GM21447 (cell line): Measurements from ENCODE around the gene CDCA4.

Experiments
- ATAC-seq: cut with Tn5 transposase; IDR thresholded peaks from one replicate; pipeline ENCODE4 v1.9.1; 2021; ENCODE audit not compliant: unreplicated experiment

Gene CDCA4

DNA sequence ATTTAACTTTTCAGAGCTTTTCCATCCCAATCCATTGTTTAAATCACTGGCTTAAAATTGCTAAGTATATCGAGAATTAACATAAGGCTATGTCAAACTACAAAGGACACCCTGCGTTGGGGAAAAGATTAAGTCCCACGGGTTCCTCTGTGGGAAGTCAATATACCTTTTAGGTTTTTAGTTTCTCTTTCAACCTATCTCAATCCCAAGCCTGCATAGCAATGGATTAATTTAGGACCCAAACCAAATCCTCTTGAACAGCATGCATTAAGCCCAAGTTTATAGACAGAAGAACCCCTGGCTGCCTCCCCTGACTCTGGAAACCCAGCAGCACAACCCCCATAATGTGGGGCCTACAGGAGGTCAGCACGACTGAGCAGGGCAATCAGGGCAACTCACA is 6.3 kb downstream of the CDCA4 start:
- ATAC-seq = no peak

DNA sequence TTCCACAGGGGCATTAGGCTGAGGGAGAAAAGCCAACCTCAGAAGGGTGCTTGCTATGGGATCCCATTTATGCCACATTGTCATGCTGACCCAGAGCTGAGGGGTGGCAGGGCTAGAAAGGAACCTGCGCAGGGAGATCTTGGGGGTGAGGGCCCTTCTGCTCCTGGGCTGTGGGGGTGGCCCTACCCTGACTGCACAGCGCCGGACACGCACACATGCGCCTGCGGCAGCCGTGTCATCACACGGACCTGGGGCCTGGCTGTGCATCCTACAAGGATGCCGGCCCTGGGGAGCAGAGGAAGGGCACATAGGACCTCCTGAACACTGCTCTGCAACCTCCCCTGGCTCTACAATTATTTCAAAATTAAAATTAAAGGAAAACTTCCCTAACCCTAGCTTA is 6.9 kb downstream of the CDCA4 start:
- ATAC-seq = no peak

DNA sequence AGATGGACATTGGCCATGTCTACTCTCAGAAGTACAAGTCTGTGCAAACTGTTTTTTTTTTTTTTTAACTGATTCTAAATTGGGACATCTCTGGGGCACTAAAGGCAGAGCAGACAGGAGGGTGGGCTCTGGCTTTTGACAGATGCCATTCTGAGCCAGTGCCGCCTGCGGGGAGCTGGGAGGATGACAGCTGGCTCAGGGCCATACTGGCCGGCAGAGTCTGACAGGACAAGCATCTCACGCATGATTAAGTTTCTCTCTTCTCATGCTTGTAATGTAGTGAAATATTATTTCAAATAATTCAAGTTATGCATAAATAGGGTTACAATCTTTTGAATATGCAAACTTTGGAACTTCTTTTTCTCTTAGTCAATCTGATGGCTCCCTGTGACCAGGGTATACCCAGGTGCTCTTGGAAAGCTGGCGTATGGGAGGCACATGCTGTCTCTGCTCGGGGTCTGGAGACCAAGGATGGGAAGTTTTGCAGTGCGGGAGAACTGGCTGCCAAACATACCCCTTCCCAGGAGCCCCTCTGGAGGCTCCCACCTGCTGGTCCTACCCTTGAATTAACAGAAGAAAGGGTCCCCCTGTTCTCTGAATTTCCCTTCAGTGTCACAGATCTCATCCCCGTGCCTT is 7.6 kb downstream of the CDCA4 start:
- no peak for ATAC-seq

DNA sequence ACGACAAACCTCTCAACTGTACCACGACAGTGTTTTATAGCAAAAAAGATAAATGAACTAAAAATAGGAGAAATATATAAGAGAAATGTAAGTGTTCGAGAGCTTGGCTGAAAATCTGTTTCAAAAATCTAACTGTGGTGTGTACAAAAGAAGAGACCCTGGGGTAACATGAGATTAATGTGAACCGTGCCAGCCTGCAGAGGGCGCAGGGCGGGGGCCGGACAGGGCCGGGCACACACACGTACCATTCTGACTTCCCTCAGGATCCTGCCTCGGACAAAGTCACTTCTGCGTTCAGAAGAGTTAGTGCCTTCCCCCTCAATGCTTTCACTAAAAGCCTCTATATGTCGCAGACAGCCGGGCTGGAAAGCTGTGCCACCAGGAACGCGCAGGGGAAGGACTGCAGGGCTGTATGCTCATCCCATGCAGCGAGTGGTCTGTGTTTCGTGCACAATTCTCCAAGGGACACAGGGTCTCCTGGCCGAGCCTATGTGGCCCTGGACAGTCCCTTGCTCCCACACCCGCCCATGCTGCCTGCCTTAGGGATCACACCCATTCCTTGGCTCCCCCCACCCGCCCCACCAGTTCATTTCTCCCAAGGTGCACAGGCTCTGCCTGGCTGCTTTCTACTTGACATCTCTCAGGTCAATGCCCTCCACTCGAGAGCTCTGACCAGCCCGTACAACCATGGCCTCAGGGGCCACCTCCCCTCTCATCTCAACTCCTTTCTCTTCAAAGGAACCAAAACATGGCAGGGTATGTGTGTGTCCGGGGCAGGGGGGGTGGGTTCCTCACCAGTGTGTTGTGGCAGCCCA is 8.5 kb downstream of the CDCA4 start:
- no peak for ATAC-seq

DNA sequence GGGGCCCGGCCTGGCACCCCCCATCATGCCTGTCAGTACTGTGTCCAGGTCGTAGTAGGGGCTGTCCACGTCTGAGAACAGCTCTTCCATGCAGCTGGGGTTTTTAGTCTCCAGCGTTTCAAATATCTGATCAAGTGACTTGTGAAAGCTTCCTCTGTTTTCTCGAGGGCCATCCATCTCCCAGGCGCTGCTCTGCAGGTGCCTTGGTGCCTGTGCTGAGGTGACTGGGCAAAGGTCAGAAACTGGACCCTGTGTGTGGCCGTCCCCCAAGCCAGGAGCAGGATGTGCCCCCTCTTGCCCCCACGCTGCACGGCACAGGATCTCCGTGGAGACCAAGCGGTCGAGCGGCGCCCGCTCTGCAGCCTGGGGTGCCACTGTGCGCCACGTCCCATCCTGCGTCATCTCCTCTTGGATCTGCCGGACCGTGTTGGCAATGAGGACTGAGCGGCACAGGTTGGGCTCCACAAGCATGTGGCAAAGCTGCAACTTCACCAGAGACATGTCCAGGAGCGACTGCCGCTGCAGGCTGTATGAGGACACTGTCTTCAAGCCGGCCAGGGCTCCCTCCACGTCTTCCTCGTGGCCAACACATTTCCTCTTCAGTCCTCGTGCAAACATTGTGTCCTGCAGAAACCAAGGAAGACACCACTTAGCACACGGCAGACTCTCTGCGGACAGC is 9.4 kb downstream of the CDCA4 start:
- no peak for ATAC-seq

DNA sequence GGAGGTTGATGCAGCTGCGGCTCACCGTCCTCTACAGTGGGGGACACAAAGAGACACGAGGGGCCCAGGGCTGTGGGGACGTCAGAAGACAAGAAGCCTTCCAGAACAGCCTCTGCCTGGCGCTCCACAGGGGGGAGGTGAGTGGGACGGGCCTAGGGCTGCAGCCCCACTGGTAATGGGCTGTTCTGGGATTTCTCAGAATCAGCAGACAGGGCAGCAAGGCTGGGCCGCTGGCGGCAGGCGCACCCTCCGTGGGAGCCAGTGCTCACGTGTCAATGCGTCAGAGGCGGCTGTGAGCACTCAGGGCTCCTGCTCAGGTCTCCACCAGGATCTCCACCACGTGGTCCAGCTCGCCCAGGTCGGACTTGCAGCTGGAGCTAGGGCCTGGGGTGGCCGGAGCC is 10.0 kb downstream of the CDCA4 start:
- no peak for ATAC-seq

DNA sequence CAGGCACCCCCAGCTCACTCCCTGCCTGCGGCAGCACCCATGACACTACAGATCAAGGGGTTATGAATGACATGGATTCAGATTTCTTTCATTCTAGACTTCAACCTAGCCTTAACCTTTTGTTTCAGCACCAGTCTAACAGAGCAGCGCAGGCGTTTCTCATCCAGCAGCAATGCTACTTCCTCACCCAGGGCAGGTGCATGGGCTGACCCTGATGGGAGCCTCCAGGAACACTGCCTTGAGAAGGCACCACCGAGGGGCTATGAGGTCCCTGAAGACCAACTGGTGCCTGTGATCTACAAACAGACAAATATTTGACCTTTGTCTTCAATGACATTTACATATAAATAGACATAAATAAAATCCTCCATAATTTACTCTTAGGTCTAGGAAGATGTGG is 10.8 kb downstream of the CDCA4 start:
- no peak for ATAC-seq

DNA sequence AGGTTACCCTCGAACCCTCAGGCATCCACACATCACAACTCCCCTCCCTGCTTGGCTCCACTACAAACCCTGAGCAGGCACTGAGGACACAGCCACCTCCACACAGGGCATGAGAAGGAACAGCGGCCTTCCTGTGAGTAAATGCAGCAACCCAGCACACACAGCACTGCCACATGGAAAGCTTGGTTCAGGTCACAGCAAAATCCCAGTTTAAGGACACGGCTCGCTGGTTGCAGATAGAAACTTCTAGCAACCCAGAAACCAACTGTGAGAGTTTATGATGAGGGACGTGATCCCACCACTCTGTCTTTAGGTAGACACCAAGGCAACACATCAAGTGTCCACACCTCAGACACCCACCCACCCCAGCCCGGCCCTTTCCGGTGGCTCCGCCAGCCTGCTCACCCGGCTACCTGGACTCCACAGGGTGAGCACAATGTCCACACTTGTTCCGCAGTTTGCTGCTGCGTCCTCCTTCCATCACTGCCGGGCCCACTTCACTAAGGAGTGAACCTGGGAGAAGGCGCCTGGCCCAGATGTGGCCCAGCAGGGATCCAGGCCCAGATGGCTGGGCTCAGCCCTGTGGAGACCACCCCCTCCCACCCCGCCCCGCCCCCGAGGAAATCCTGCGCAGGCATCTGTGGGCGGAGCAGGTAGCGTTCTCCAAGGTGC is 13.2 kb downstream of the CDCA4 start:
- no peak for ATAC-seq

DNA sequence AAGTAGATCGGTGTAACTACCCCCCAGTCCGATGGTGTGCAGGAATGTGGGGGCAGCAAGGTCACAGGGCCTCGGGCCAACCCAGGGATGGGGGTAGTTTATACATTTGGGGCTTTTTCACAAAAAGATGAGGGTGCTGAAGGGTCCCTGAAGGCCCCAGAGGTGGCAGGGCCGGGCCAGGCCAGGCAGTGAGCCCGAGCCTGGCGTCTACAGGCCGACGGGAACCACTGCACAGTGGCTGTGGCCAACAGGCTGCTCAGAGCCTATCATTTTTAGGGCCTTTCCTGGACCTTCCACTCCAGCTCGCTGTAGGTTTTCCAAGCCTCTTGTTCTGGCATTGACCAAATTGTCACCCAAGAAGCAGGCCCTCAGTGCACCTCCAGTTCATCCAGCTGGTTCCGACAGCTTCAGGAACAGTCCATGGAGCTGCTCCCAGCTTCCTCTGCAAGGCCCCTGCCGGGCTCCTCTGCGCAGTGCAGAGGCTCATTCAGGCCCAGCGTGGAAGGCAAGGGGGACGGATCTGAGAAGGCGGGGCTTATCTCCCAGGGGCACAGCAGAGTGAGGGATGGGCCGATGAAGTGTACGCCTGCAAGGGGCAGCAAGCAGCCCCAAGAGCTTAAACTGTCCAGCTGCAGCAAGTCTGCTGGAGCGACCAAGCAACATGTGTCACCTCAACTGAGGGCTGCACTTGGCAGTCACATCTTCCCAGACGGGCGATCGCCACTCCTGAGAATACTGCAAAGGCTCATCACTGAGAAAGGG is 13.9 kb downstream of the CDCA4 start:
- ATAC-seq = no peak

DNA sequence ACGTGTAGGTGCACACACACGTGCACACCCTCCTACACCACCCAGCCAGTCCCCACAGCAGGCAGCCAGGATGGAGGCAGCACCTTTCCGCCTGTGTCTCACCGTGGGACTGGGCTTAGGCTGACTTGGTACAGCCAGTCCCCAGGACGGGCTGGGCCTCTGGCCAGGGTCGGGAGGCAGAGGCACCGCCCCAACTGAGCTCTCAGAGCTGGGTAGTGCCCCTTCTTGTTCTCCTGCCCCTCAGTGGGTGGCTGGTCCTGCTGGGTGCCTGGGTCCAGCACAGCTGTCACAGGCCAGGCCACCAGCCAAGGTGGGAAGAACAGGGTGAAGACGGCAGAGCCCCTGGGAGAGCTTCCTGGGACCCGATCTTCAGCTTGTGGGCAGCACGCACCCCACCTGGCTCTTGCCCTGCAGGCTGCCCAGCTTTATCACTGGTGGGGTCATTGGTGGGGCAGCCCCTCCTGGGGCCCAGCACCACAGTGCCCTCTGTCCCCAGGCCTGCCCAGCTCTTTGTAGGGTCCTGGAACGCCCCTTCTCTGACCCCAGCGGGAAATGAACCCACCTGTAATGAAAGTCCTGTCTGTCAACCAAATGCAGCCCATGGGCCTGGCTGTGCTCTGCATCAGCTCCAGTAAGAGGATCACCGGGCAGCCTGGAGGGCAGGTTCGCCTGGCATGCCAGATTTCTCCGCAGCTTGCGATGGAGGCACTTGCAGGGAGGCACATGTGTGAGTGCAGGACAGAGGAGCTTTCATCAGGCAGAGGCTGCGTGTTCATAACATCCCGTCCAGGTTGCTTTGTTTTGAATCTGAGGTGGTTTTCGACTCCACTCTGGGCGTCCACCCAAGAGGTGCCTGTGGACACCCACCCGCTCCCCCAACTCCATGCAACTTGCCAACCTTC is 14.7 kb downstream of the CDCA4 start:
- ATAC-seq = no peak

DNA sequence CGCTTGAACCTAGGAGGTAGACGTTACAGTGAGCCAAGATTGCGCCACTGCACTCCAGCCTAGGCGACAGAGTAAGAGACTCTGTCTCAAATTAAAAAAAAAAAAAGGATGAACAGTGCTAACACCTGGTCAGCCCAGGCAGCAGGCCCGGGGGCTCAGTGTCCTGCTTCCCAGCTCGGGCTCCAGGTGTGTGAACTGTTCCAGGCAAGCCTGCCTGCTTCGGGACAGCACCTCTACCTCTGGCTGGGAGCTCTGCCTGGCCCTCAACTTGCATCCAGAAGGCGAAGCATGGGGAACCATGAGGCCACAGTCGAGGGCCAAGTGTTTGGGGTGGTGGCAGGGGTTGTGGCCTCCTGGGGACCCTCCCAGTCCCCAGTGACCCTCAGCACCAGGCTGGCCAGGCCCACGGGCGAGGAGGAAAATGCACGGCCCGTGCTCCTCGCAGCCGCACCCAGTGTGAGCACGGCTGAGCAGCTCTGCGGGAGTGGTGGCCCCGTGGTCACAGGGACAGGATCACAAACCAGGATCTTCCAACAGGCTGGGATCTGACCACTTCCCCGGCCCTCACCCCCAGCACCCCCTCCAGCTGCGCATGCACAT is 15.5 kb downstream of the CDCA4 start:
- ATAC-seq = no peak

DNA sequence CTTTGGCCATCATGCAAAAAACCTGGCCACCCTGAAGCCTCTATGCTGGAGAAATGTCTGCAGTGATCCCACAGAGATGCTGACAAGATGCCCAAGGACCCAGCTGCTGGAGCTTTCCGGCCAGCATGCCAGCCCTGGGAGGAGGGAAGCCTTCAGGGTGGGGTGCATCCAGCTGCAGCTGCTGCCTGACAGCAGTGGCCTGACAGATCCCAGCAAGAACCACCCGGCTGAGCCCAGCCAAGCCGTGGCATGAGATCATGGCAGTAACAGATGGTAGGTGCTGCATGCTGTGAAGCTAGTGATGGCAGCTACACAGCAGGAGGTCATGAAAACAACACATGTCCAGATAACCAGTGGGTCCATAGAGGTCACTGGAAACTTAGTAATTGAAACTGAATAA is 21.5 kb downstream of the CDCA4 start:
- no peak for ATAC-seq

DNA sequence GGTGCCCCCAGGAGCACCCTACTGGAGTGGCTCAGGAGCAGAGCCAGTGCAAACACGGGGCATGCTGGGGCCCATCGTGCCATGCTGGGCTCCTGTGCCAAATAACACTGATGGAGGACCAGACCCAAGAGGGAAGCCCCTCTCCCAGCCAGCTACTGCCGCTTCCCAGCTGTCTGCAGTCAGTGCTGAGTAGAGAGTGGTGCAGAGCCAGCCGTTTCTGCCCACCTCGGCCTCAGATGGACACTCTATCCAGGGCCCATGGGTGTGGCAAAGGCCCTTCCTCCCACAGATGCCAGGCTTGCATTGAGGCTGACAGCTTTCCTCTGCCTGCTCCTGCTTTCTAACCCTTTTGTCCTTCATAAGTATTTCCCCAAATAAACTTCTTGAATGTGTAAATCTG is 22.1 kb downstream of the CDCA4 start:
- no peak for ATAC-seq

DNA sequence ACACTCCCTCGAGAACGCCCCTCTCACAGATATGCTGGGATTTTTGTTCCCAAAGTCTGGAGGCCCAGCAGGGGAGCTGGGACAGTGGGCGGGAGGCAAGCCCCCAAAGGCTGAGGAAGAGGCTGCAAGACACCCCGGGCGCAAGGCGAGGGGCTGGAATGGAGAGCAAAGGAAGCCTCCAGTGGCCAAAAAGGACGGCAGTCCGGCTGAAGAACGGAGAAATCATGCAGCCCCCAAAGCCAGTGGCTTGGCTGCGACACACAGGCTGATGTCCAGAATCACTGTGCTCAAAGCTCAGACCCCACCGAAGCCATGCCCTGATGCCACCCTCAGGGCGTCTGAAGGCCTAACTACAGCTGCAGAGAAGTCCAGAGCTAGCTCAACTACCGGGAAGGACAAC is 24.4 kb downstream of the CDCA4 start:
- no peak for ATAC-seq

DNA sequence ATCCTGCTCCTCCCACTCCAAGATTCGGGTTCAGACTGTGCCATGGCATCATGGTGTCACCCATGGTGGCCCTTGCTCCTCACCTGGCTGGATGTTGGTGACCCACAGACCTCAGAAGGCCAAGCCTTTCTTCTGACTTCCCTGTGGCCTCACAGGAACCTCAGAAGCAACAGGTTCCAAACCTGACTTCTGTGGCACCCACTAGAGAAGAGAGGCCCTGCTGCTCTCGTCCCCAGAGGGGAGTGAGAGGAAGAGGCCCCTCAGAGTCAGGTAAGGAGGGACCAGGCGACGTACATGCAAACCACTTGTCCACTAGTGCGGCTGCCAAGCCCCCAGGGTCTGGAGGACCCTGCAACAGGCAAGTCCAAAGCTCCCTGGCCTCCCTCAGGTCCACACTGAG is 24.9 kb downstream of the CDCA4 start:
- ATAC-seq = no peak

DNA sequence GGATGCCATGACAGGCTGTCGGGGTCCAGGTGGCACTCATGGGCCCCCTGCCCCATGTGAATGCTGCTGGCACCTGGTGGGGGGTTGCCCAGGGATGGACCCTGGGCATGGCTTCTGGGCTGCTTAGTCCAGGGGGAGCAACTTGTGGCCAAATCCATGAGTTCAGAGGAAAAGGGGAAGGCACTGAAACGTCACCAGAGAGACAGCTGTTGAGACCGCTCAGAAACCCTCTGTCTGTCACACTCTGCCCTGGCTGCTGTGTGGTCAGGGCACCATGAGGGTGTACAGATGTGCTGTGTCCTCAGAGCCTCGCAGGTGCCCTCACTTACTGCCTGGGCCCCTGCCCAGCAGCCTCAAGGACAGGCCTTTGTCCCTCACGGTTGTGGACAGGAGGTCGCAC is 25.9 kb downstream of the CDCA4 start:
- ATAC-seq = no peak

DNA sequence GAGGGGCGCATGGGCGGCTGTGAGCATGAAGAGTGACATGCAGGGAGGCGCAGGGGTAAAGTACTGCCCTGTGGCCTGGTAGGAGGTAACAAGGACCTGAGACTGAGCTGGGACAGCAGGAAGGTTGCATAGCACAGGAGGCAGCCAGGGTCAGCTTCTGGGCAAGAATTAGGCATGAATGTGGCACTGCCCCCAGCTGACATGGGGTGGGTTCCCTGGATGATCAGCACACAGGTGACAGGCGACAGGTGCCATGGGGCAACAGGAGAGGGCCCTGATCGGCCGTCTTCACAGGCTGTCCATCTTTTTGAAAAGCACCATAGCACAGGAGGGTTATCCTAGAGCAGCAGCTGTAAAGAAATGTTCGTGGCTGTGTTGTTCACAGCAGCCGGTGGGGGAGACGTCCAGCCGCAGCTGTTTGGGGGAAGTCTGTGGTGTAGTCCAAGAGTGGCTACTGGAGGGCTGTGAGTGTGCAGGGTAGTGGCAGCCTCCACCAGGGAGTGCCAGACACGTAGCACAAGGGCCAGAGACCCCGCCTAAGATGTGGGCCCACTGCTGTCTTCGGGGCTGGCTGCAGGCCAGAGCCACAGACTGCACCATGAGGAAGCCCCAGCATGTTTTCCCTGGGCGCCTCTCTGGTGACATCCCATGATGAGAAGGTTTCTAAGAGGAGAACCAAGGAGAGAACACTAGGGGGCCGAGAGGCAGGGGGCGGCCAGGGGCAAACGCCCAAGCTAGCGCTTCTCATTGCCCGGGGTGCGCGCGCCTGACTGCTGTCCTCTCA is 26.9 kb downstream of the CDCA4 start:
- no peak for ATAC-seq

DNA sequence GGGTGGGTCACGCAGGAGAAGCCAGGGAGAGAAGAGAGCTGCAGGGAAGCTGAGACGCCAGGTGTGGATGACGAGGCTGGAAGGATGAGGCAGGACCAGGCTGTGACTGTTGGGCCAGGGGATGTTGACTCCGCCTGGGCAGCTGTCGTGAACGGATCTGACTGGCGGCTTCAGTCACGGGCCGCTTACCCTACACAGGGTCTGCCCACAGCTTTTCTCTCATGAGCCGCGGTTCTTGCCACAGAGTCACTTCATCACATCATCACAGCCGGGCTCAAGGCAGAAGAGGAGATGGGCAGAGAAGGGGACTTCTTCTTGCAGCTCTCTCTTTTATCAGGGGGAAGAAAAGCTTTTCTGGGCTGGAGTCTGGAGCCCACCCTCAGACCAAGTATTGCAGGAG is 27.6 kb downstream of the CDCA4 start:
- ATAC-seq = no peak

DNA sequence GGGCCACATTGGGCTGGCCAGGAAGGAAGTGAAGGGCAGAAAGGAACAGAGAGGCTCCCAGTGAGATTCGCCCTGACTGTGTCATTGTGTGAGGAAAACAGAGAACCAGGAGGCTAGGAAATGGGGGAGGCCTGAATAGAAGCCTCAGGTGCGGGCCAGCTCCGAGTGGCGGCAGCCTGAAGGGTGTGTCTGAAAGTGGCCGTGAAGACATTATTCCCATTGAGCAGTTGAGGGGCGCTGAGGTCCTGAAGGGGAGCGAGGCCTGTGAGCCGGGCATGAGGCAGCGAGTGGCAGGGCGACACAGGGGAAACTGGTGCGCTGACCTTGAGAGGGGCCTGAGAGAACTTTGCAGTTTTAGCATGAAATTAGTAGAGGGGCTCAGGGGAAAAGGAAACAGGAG is 28.4 kb downstream of the CDCA4 start:
- no peak for ATAC-seq
